HEK293T (cell line): ENCODE data around the gene TTC22.

Experiments used
- CTCF ChIA-PET: fragments of 350-600 bp; formaldehyde crosslinking; extraction: SDS; loops from one replicate; lab custom pipeline; 2021; ENCODE audit warnings: antibody characterized with exemption, inconsistent platforms; lab: Yijun Ruan, JAX
- POLR2A ChIA-PET: fragments of 350-600 bp; formaldehyde crosslinking; extraction: SDS; loops from one replicate; lab custom pipeline; 2020; ENCODE audit warnings: antibody characterized with exemption, inconsistent platforms; lab: Yijun Ruan, JAX
- DNase-seq: peaks from one replicate; pipeline ENCODE4 v3.0.0; 2012; ENCODE audit warnings: mixed read lengths; ENCODE audit errors: extremely low spot score
- ARNT ChIP-seq: fragments of 450-650 bp; IDR thresholded peaks from 2 replicates; pipeline ENCODE4 v1.6.1; 2017; ENCODE audit warnings: mild to moderate bottlenecking
- BHLHE40 ChIP-seq: fragments of 450-650 bp; IDR thresholded peaks from 2 replicates; pipeline ENCODE4 v1.6.1; 2016; ENCODE audit warnings: mild to moderate bottlenecking, moderate library complexity, borderline replicate concordance
- CTBP1 ChIP-seq: fragments of 450-650 bp; IDR thresholded peaks from 2 replicates; pipeline ENCODE4 v1.6.1; 2016; ENCODE audit warnings: borderline replicate concordance
- ELF4 ChIP-seq: fragments of 450-650 bp; IDR thresholded peaks from 2 replicates; pipeline ENCODE4 v1.6.1; 2017; ENCODE audit warnings: antibody characterized with exemption
- FOXA1 ChIP-seq: fragments of 450-650 bp; IDR thresholded peaks from 2 replicates; pipeline ENCODE4 v1.6.1; 2016; ENCODE audit warnings: mild to moderate bottlenecking
- FOXK2 ChIP-seq: fragments of 450-650 bp; IDR thresholded peaks from 2 replicates; pipeline ENCODE4 v1.6.1; 2016; ENCODE audit warnings: mild to moderate bottlenecking
- FOXM1 ChIP-seq: fragments of 450-650 bp; IDR thresholded peaks from 2 replicates; pipeline ENCODE4 v1.6.1; 2017; ENCODE audit warnings: mild to moderate bottlenecking, borderline replicate concordance
- HDGF ChIP-seq: fragments of 450-650 bp; IDR thresholded peaks from 2 replicates; pipeline ENCODE4 v1.6.1; 2017; ENCODE audit warnings: antibody characterized with exemption, borderline replicate concordance
- L3MBTL2 ChIP-seq: fragments of 450-650 bp; conservative IDR thresholded peaks from 2 replicates; pipeline ENCODE4 v1.6.1; 2016; ENCODE audit warnings: mild to moderate bottlenecking
- LEF1 ChIP-seq: fragments of 450-650 bp; IDR thresholded peaks from 2 replicates; pipeline ENCODE4 v1.6.1; 2017; ENCODE audit warnings: mild to moderate bottlenecking, borderline replicate concordance
- NFRKB ChIP-seq: fragments of 450-650 bp; IDR thresholded peaks from 2 replicates; pipeline ENCODE4 v1.6.1; 2016; ENCODE audit warnings: mild to moderate bottlenecking, moderate library complexity
- PKNOX1 ChIP-seq: fragments of 450-650 bp; IDR thresholded peaks from 2 replicates; pipeline ENCODE4 v1.6.1; 2016
- SP1 ChIP-seq: fragments of 450-650 bp; IDR thresholded peaks from 2 replicates; pipeline ENCODE4 v1.6.1; 2017
- SUZ12 ChIP-seq: fragments of 450-650 bp; IDR thresholded peaks from 2 replicates; pipeline ENCODE4 v1.6.1; 2016; ENCODE audit warnings: mild to moderate bottlenecking
- TARDBP ChIP-seq: fragments of 450-650 bp; IDR thresholded peaks from 2 replicates; pipeline ENCODE4 v1.6.1; 2016
- ZNF384 ChIP-seq: fragments of 450-650 bp; IDR thresholded peaks from 2 replicates; pipeline ENCODE4 v1.6.1; 2016

The TTC22 gene

GRCh38 chr1:54788459-54788858, 12.7 kb downstream of the TTC22 start:
- TF ChIP-seq SUZ12 (no peak), SP1 (no peak), ARNT (no peak), L3MBTL2 (no peak), FOXK2 (no peak)
- ChIA-PET POLR2A (no interaction called here), CTCF (no interaction called here)
- no peak for DNase-seq

GRCh38 chr1:54787604-54788003, 13.5 kb downstream of the TTC22 start:
- ChIA-PET POLR2A (no interaction called here), CTCF (no interaction called here)
- TF ChIP-seq TARDBP, result no peak
- no peak for TF ChIP-seq ZNF384
- no peak for TF ChIP-seq BHLHE40
- TF ChIP-seq CTBP1, result no peak
- TF ChIP-seq PKNOX1, result no peak
- no peak for TF ChIP-seq HDGF
- no peak for TF ChIP-seq ARNT
- TF ChIP-seq L3MBTL2, result no peak
- TF ChIP-seq FOXM1, result no peak
- TF ChIP-seq ELF4, result no peak
- TF ChIP-seq SUZ12, result no peak
- TF ChIP-seq FOXA1, result no peak
- no peak for TF ChIP-seq SP1
- TF ChIP-seq LEF1, result no peak
- no peak for TF ChIP-seq NFRKB
- no peak for DNase-seq

- ChIA-PET POLR2A (no interaction called here), CTCF (no interaction called here)
- no peak for DNase-seq
- TF ChIP-seq LEF1 (no peak), NFRKB (no peak), PKNOX1 (no peak), ARNT (no peak), ELF4 (no peak), ZNF384 (no peak), CTBP1 (no peak), SUZ12 (no peak), FOXA1 (no peak), SP1 (no peak), L3MBTL2 (no peak), FOXK2 (no peak), TARDBP (no peak), BHLHE40 (no peak), FOXM1 (no peak), HDGF (no peak)
These were observed 14.3 kb downstream of the TTC22 start for GRCh38 chr1:54786778-54787177.

DNA sequence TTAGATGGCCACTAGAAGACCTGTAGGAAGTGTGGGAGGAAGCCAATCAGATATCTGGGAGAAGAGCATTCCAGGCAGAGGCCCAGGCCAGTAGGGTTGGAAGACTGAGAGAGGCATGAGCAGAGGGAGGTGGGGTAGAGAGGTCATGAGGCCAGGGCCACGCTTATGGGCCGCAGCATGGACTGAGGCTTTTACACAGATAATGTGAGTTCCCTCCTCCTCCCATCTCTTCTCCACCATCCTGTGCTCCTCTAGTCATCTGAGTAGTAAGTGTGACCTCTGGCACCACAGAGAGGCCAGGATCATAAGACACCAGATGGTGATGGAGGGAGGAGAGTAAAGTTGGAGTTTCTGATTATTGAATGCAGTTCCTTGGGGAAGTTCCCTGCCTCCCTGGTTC, 17.1 kb downstream of the TTC22 start:
- CTCF ChIA-PET, result no interaction called here

DNA sequence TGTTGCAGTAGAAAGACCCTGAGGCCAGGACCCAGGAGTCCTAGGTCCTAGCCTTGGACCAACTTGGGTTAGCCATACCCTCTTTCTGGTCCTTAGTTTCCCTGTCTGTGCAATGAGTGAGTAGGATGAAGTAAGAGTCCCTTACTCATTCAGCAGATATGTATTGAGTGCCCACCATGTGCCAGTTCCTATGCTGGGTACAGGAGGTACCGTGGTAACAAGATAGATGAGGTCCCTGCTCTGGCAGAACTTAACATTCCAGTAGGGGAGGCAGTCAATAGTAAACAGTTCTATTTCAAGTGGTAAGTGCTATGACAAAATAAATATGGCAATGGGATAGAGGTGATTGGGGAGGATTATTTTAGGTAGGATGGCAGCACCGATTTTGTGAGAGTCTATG, 18.5 kb downstream of the TTC22 start:
- DNase-seq, result no peak
- no peak for TF ChIP-seq PKNOX1
- TF ChIP-seq LEF1, result no peak
- TF ChIP-seq ZNF384, result no peak
- TF ChIP-seq CTBP1, result no peak
- TF ChIP-seq SP1, result no peak
- TF ChIP-seq ARNT, result no peak
- TF ChIP-seq TARDBP, result no peak
- TF ChIP-seq NFRKB, result no peak
- no peak for TF ChIP-seq ELF4
- TF ChIP-seq BHLHE40, result no peak
- TF ChIP-seq SUZ12, result no peak
- TF ChIP-seq FOXK2, result no peak
- no peak for TF ChIP-seq L3MBTL2
- TF ChIP-seq FOXA1, result no peak
- TF ChIP-seq FOXM1, result no peak
- ChIA-PET CTCF (no interaction called here), POLR2A (no interaction called here)

More for the DNA sequence above, 17.1 kb downstream of the TTC22 start:
- no peak for DNase-seq
- TF ChIP-seq HDGF (no peak), LEF1 (no peak), FOXM1 (no peak), CTBP1 (no peak), ELF4 (no peak), FOXA1 (no peak), BHLHE40 (no peak), FOXK2 (no peak), ARNT (no peak), NFRKB (no peak), ZNF384 (no peak), TARDBP (no peak), PKNOX1 (no peak)
- POLR2A ChIA-PET, result no interaction called here

DNA sequence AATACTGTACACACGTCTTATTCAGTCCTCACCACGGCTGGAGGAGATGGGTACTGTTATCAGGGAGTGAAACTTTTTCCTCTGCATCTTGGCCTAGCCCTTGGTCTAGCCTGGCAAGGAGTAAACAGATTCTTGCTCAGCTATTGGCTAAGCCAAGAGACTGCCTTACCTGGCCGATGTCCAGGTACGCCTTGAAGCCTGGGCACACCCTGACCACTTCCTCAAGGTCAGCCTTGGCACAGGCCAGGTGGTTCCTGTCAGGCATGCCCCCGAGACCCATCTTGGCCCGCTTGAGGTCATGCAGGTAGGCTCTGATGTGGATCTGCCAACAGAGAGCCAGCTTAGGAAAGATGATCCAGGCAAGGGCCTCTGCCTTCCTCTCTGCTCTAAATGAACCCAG, 19.0 kb downstream of the TTC22 start:
- ChIA-PET CTCF (interaction anchor here (1.0 kb wide), 1 partner anchor 10 kb away, joined by 3 read pairs; no protein-coding TSS in a partner anchor), POLR2A (no interaction called here)
- DNase-seq, result no peak
- no peak for TF ChIP-seq ZNF384
- no peak for TF ChIP-seq SP1
- TF ChIP-seq PKNOX1, result no peak
- no peak for TF ChIP-seq LEF1
